CD4-positive, alpha-beta T cell (primary cell): ENCODE data around the gene TMEM184C. TPM values are rescaled to one million over a fixed set of nuclear protein-coding genes. Genes with fewer than 3 reads are reported as not detected.

Experiments used
- ATAC-seq: fragments of 200-7000 bp; cut with Tn5 transposase; one replicate; pipeline ENCODE4 v1.10.0; 2022; ENCODE audit warnings: mild to moderate bottlenecking; ENCODE audit not compliant: poor library complexity
- CTCF ChIA-PET: fragments of 350-600 bp; sonication (Branson Sonifier 250); formaldehyde crosslinking; loops from one replicate; lab custom pipeline; 2021; ENCODE audit warnings: antibody characterized with exemption, inconsistent platforms; lab: Charles Lee
- POLR2A ChIA-PET: fragments of 350-600 bp; sonication (Branson Sonifier 250); formaldehyde crosslinking; loops from one replicate; lab custom pipeline; 2021; ENCODE audit warnings: antibody characterized with exemption, inconsistent platforms; lab: Charles Lee
- DNase-seq, 14 experiments: peaks; one replicate each; pipeline ENCODE4 v3.0.0-alpha.2; 2013 to 2020; ENCODE audit warnings: mixed read lengths in 2 of 14
- H3K27ac ChIP-seq, 2 donors: one replicate each; pipeline versions ENCODE4 v1.5.1 to v1.7.0; 2013; ENCODE audit warnings: low read length in 2 of 2, low read depth in 1 of 2, mild to moderate bottlenecking in 1 of 2
- H3K27me3 ChIP-seq, 2 experiments: 1 replicate in 1 of 2; 2 replicates in 1 of 2; pipeline versions ENCODE4 v1.6.1 to v1.7.0; 2013; ENCODE audit warnings: low read length in 2 of 2, control low read depth in 1 of 2, mild to moderate bottlenecking in 1 of 2, moderate library complexity in 1 of 2; ENCODE audit not compliant: insufficient read depth in 2 of 2, control insufficient read depth in 1 of 2
- H3K36me3 ChIP-seq: one replicate; pipeline ENCODE4 v1.6.1; 2013; ENCODE audit warnings: low read length, control low read depth; ENCODE audit not compliant: insufficient read depth
- H3K4me1 ChIP-seq: one replicate; pipeline ENCODE4 v1.6.1; 2013; ENCODE audit warnings: low read length, control low read depth; ENCODE audit not compliant: insufficient read depth
- H3K4me3 ChIP-seq: one replicate; pipeline ENCODE4 v1.5.1; 2013; ENCODE audit warnings: mild to moderate bottlenecking, low read length, moderate library complexity
- H3K9me3 ChIP-seq, 2 experiments: 1 replicate in 1 of 2; 2 replicates in 1 of 2; pipeline versions ENCODE4 v1.6.1 to v1.7.0; 2013; ENCODE audit warnings: low read length in 2 of 2, mild to moderate bottlenecking in 2 of 2, control low read depth in 1 of 2, moderate library complexity in 1 of 2; ENCODE audit not compliant: control insufficient read depth in 1 of 2, insufficient read depth in 1 of 2
- H3K27ac Mint-ChIP-seq: one replicate; pipeline ENCODE4 v1.8.0; 2020; ENCODE audit warnings: mixed read lengths
- H3K27me3 Mint-ChIP-seq: one replicate; pipeline ENCODE4 v1.8.0; 2021; ENCODE audit warnings: mixed read lengths
- H3K36me3 Mint-ChIP-seq: one replicate; pipeline ENCODE4 v1.8.0; 2021; ENCODE audit warnings: low read depth, mixed read lengths
- H3K4me1 Mint-ChIP-seq: one replicate; pipeline ENCODE4 v1.8.0; 2021; ENCODE audit warnings: low read depth, mixed read lengths
- H3K4me3 Mint-ChIP-seq: one replicate; pipeline ENCODE4 v1.8.0; 2020; ENCODE audit warnings: mild to moderate bottlenecking, mixed read lengths
- H3K9me3 Mint-ChIP-seq: one replicate; pipeline ENCODE4 v1.8.0; 2020; ENCODE audit warnings: mixed read lengths
- CTCF ChIP-seq: fragments of 200-600 bp; IDR thresholded peaks from one replicate; pipeline ENCODE4 v1.8.0; 2022; ENCODE audit warnings: antibody characterized with exemption, mild to moderate bottlenecking
- intact Hi-C, 2 experiments: fragments of 100-400 bp; cut with DNase I in 1 of 2; cut with micrococcal nuclease in 1 of 2; formaldehyde crosslinking; loops; one replicate each; pipeline versions ENCODE4 v1.15.1 to v1.9.0; 2023 to 2025; cut with DNase I, micrococcal nuclease
- total RNA-seq, 174 experiments: library from RNA in 2 of 174; stranded (reverse) in 2 of 174; gene quantifications; one replicate each; pipeline ENCODE4 v1.2.3 and lab custom pipeline; 2021 to 2026

TMEM184C gene
- total RNA-seq, 2 experiments from 2014 or later: 10.0 to 10.1 TPM

- Mint-ChIP-seq H3K4me3 (no peak overlapping the region), H3K9me3 (no peaks in the 10 kb centered on the region), H3K27ac (no peak overlapping the region), H3K4me1 (no peaks in the 10 kb centered on the region), H3K36me3 (no peaks in the 10 kb centered on the region), H3K27me3 (peaks cover 9% of the 10 kb centered on the region)
- Histone ChIP-seq H3K4me1 (no peaks in the 10 kb centered on the region), H3K27me3 (no peaks in the 10 kb centered on the region), H3K4me3 (no peak overlapping the region), H3K27ac (no peak overlapping the region), H3K36me3 (no peaks in the 10 kb centered on the region), H3K9me3 (no peaks in the 10 kb centered on the region)
- ATAC-seq (no peak), DNase-seq (no peak)
- intact Hi-C loops: loop anchor here in 1 of 2 experiments (10.0 kb wide), 2 partner anchors 416 to 1236 kb away; no protein-coding TSS in a partner anchor
- ChIA-PET POLR2A (no interaction called here), CTCF (no interaction called here)
- no peak for TF ChIP-seq CTCF
These were observed 36.8 kb upstream of the TMEM184C start for GRCh38 chr4:147580396-147580795.

- H3K36me3 ChIP-seq: no peaks in the 10 kb centered on the region
- DNase-seq (no peak), ATAC-seq (no peak)
- Mint-ChIP-seq H3K4me1 (no peaks in the 10 kb centered on the region), H3K36me3 (no peaks in the 10 kb centered on the region), H3K4me3 (no peak overlapping the region), H3K9me3 (no peaks in the 10 kb centered on the region), H3K27ac (no peak overlapping the region), H3K27me3 (peaks cover 5% of the 10 kb centered on the region)
- H3K4me1 ChIP-seq: no peaks in the 10 kb centered on the region
- POLR2A ChIA-PET: no interaction called here
- TF ChIP-seq CTCF: no peak
- no peak overlapping the region for H3K27ac ChIP-seq
- CTCF ChIA-PET: no interaction called here
- H3K4me3 ChIP-seq: no peak overlapping the region
- peaks cover 0 to 5% of the 10 kb centered on the region in 2 experiments for H3K27me3 ChIP-seq
- H3K9me3 ChIP-seq: no peaks in the 10 kb centered on the region
- intact Hi-C loops: loop anchor here in 1 of 2 experiments (10.0 kb wide), 2 partner anchors 417 to 1237 kb away; no protein-coding TSS in a partner anchor
These were observed 35.4 kb upstream of the TMEM184C start for GRCh38 chr4:147581606-147582350.

GRCh38 chr4:147582386-147583060 is 34.7 kb upstream of the TMEM184C start:
- no peaks in the 10 kb centered on the region for H3K36me3 ChIP-seq
- intact Hi-C loops: loop anchor here in 1 of 2 experiments (10.0 kb wide), 2 partner anchors 418 to 1238 kb away; no protein-coding TSS in a partner anchor
- Mint-ChIP-seq H3K36me3 (no peaks in the 10 kb centered on the region), H3K4me1 (no peaks in the 10 kb centered on the region), H3K9me3 (no peaks in the 10 kb centered on the region), H3K27ac (no peak overlapping the region), H3K27me3 (peaks cover 5% of the 10 kb centered on the region), H3K4me3 (no peak overlapping the region)
- H3K27me3 ChIP-seq: peaks cover 0 to 5% of the 10 kb centered on the region in 2 experiments
- no peaks in the 10 kb centered on the region for H3K9me3 ChIP-seq
- no peak for TF ChIP-seq CTCF
- H3K4me1 ChIP-seq: no peaks in the 10 kb centered on the region
- CTCF ChIA-PET: no interaction called here
- DNase-seq (no peak), ATAC-seq (no peak)
- POLR2A ChIA-PET: no interaction called here
- no peak overlapping the region for H3K27ac ChIP-seq
- H3K4me3 ChIP-seq: no peak overlapping the region
